ENCODE measurements around the gene TJP2.
"Not testable (repeated sequence)": the region's sequence is repeated elsewhere in the genome, so short reads cannot be mapped to it uniquely, and the experiment has no call there.

The TJP2 gene

GRCh38 chr9:69149321-69149807 lies 24.7 kb upstream of the TJP2 start:
- Mint-ChIP-seq H3K27ac (no peak overlapping the region), H3K9me3 (no peaks in the 10 kb centered on the region), H3K36me3 (ENCODE audit: low read depth) (no peaks in the 10 kb centered on the region), H3K27me3 (ENCODE audit: low read depth) (peaks cover 4% of the 10 kb centered on the region), H3K4me1 (ENCODE audit: low read depth) (no peaks in the 10 kb centered on the region), H3K4me3 (no peak overlapping the region)

- Mint-ChIP-seq H3K4me3 (no peak overlapping the region), H3K27me3 (ENCODE audit: low read depth) (no peaks in the 10 kb centered on the region), H3K9me3 (no peaks in the 10 kb centered on the region), H3K27ac (no peak overlapping the region), H3K4me1 (ENCODE audit: low read depth) (no peaks in the 10 kb centered on the region), H3K36me3 (ENCODE audit: low read depth) (no peaks in the 10 kb centered on the region)
Observed at GRCh38 chr9:69151506-69151905, 22.6 kb upstream of the TJP2 start.

GRCh38 chr9:69153707-69154521 lies 20.2 kb upstream of the TJP2 start:
- no peak overlapping the region for H3K4me3 Mint-ChIP-seq
- H3K27ac Mint-ChIP-seq = no peak overlapping the region
- H3K9me3 Mint-ChIP-seq = no peaks in the 10 kb centered on the region
- no peaks in the 10 kb centered on the region for H3K27me3 Mint-ChIP-seq (ENCODE audit: low read depth)
- H3K36me3 Mint-ChIP-seq (ENCODE audit: low read depth) = no peaks in the 10 kb centered on the region
- no peaks in the 10 kb centered on the region for H3K4me1 Mint-ChIP-seq (ENCODE audit: low read depth)

- Mint-ChIP-seq H3K36me3 (ENCODE audit: low read depth) (no peaks in the 10 kb centered on the region), H3K27me3 (ENCODE audit: low read depth) (no peaks in the 10 kb centered on the region), H3K9me3 (peaks cover 2% of the 10 kb centered on the region), H3K27ac (no peak overlapping the region), H3K4me1 (ENCODE audit: low read depth) (no peaks in the 10 kb centered on the region), H3K4me3 (no peak overlapping the region)
Observed at GRCh38 chr9:69155341-69156030, 18.6 kb upstream of the TJP2 start.

GRCh38 chr9:69157751-69158466 lies 16.2 kb upstream of the TJP2 start:
- H3K27ac Mint-ChIP-seq = no peak overlapping the region
- no peaks in the 10 kb centered on the region for H3K27me3 Mint-ChIP-seq (ENCODE audit: low read depth)
- H3K9me3 Mint-ChIP-seq = peaks cover 3% of the 10 kb centered on the region
- no peaks in the 10 kb centered on the region for H3K36me3 Mint-ChIP-seq (ENCODE audit: low read depth)
- H3K4me3 Mint-ChIP-seq = no peak overlapping the region
- no peaks in the 10 kb centered on the region for H3K4me1 Mint-ChIP-seq (ENCODE audit: low read depth)

- H3K36me3 Mint-ChIP-seq (ENCODE audit: low read depth) = no peaks in the 10 kb centered on the region
- H3K4me1 Mint-ChIP-seq (ENCODE audit: low read depth) = no peaks in the 10 kb centered on the region
- peaks cover 3% of the 10 kb centered on the region for H3K9me3 Mint-ChIP-seq
- H3K4me3 Mint-ChIP-seq = no peak overlapping the region
- no peak overlapping the region for H3K27ac Mint-ChIP-seq
- H3K27me3 Mint-ChIP-seq (ENCODE audit: low read depth) = no peaks in the 10 kb centered on the region
Observed at GRCh38 chr9:69158471-69158870, 15.6 kb upstream of the TJP2 start.

GRCh38 chr9:69164573-69164972 lies 9.5 kb upstream of the TJP2 start:
- H3K27me3 Mint-ChIP-seq (ENCODE audit: low read depth); H3K9me3 Mint-ChIP-seq; H3K4me3 Mint-ChIP-seq; H3K27ac Mint-ChIP-seq; H3K36me3 Mint-ChIP-seq (ENCODE audit: low read depth): not testable (repeated sequence)
- H3K4me1 Mint-ChIP-seq (ENCODE audit: low read depth) = peaks cover 11% of the 10 kb centered on the region

GRCh38 chr9:69165581-69165980 lies 8.5 kb upstream of the TJP2 start:
- Mint-ChIP-seq H3K27ac (no peak overlapping the region), H3K9me3 (peaks cover under 1% of the 10 kb centered on the region), H3K4me3 (no peak overlapping the region), H3K36me3 (ENCODE audit: low read depth) (no peaks in the 10 kb centered on the region), H3K27me3 (ENCODE audit: low read depth) (peaks cover under 1% of the 10 kb centered on the region), H3K4me1 (ENCODE audit: low read depth) (peaks cover 13% of the 10 kb centered on the region)

- no peaks in the 10 kb centered on the region for H3K36me3 Mint-ChIP-seq (ENCODE audit: low read depth)
- H3K9me3 Mint-ChIP-seq = no peaks in the 10 kb centered on the region
- H3K27ac Mint-ChIP-seq = peak overlapping the region; percentile 92
- peaks cover 11% of the 10 kb centered on the region for H3K27me3 Mint-ChIP-seq (ENCODE audit: low read depth)
- H3K4me3 Mint-ChIP-seq = peak overlapping the region; percentile 84
- peaks cover 18% of the 10 kb centered on the region for H3K4me1 Mint-ChIP-seq (ENCODE audit: low read depth)
Observed at GRCh38 chr9:69168709-69169217, 5.3 kb upstream of the TJP2 start.

- Mint-ChIP-seq H3K27ac (no peak overlapping the region), H3K4me3 (no peak overlapping the region), H3K9me3 (no peaks in the 10 kb centered on the region), H3K4me1 (ENCODE audit: low read depth) (peaks cover 25% of the 10 kb centered on the region), H3K27me3 (ENCODE audit: low read depth) (peaks cover 16% of the 10 kb centered on the region), H3K36me3 (ENCODE audit: low read depth) (no peaks in the 10 kb centered on the region)
Observed at GRCh38 chr9:69170231-69170630, 3.8 kb upstream of the TJP2 start.

GRCh38 chr9:69171049-69171448 lies 3.0 kb upstream of the TJP2 start:
- H3K4me1 Mint-ChIP-seq (ENCODE audit: low read depth) = peaks cover 31% of the 10 kb centered on the region
- no peak overlapping the region for H3K4me3 Mint-ChIP-seq

GRCh38 chr9:69171517-69171916 lies 2.6 kb upstream of the TJP2 start:
- no peak overlapping the region for H3K4me3 Mint-ChIP-seq
- H3K27ac Mint-ChIP-seq = no peak overlapping the region
- no peaks in the 10 kb centered on the region for H3K9me3 Mint-ChIP-seq
- peaks cover 16% of the 10 kb centered on the region for H3K27me3 Mint-ChIP-seq (ENCODE audit: low read depth)
- peaks cover 36% of the 10 kb centered on the region for H3K4me1 Mint-ChIP-seq (ENCODE audit: low read depth)
- H3K36me3 Mint-ChIP-seq (ENCODE audit: low read depth) = no peaks in the 10 kb centered on the region

More at GRCh38 chr9:69171049-69171448, 3.0 kb upstream of the TJP2 start:
- Mint-ChIP-seq H3K36me3 (ENCODE audit: low read depth) (no peaks in the 10 kb centered on the region), H3K27ac (no peak overlapping the region), H3K9me3 (no peaks in the 10 kb centered on the region), H3K27me3 (ENCODE audit: low read depth) (peaks cover 16% of the 10 kb centered on the region)

- H3K4me1 Mint-ChIP-seq (ENCODE audit: low read depth) = peaks cover 40% of the 10 kb centered on the region
- H3K27ac Mint-ChIP-seq = no peak overlapping the region
- peaks cover 16% of the 10 kb centered on the region for H3K27me3 Mint-ChIP-seq (ENCODE audit: low read depth)
- no peaks in the 10 kb centered on the region for H3K36me3 Mint-ChIP-seq (ENCODE audit: low read depth)
- no peaks in the 10 kb centered on the region for H3K9me3 Mint-ChIP-seq
- peak overlapping the region; percentile 78 for H3K4me3 Mint-ChIP-seq
Observed at GRCh38 chr9:69172895-69173294, 1.2 kb upstream of the TJP2 start.

- peak overlapping the region; percentile 78 for H3K4me3 Mint-ChIP-seq
- peak overlapping the region; percentile 27 for H3K27ac Mint-ChIP-seq
- no peaks in the 10 kb centered on the region for H3K9me3 Mint-ChIP-seq
- peaks cover 16% of the 10 kb centered on the region for H3K27me3 Mint-ChIP-seq (ENCODE audit: low read depth)
- peaks cover 40% of the 10 kb centered on the region for H3K4me1 Mint-ChIP-seq (ENCODE audit: low read depth)
- no peaks in the 10 kb centered on the region for H3K36me3 Mint-ChIP-seq (ENCODE audit: low read depth)
Observed at GRCh38 chr9:69173497-69173890, 583 bp upstream of the TJP2 start.

Data from T-helper 1 cell treated with Interleukin-12 subunit alpha and Interleukin-12 subunit beta and Interleukin-4 antibody, amounts not matched to agents 30 μg/mL and 1 μg/mL, for 36 hours (primary cell).